MM.1S (cell line): ENCODE measurements around the gene A3GALT2.

Source experiments
- DNase-seq: peaks from one replicate; pipeline ENCODE4 v3.0.0-alpha.2; 2015
- H2AFZ ChIP-seq: fragments of 300-600 bp; sonication (generic); 2 replicates; pipeline ENCODE4 v1.6.0; 2016; ENCODE audit warnings: antibody characterized with exemption, low read length
- H3F3A ChIP-seq: fragments of 300-600 bp; sonication (generic); 2 replicates; pipeline ENCODE4 v1.6.1; 2016; ENCODE audit warnings: mild to moderate bottlenecking, antibody characterized with exemption, low read length, moderate library complexity, mixed read lengths; ENCODE audit not compliant: insufficient read depth
- H3K27ac ChIP-seq: fragments of 300-600 bp; sonication (generic); 2 replicates; pipeline ENCODE4 v1.5.1; 2016; ENCODE audit warnings: mild to moderate bottlenecking, low read length
- H3K27me3 ChIP-seq: fragments of 300-600 bp; sonication (generic); replicated peaks from 2 replicates; pipeline ENCODE4 v1.6.0; 2016; ENCODE audit warnings: low read length; ENCODE audit not compliant: insufficient read depth
- H3K36me3 ChIP-seq: fragments of 300-600 bp; sonication (generic); replicated peaks from 2 replicates; pipeline ENCODE4 v1.6.1; 2016; ENCODE audit warnings: mild to moderate bottlenecking, low read length, mixed read lengths; ENCODE audit not compliant: insufficient read depth
- H3K4me1 ChIP-seq: fragments of 300-600 bp; sonication (generic); 2 replicates; pipeline ENCODE4 v1.6.1; 2016; ENCODE audit warnings: low read length, mixed read lengths
- H3K4me2 ChIP-seq: fragments of 300-600 bp; sonication (generic); 2 replicates; pipeline ENCODE4 v1.6.0; 2016; ENCODE audit warnings: low read depth, low read length
- H3K4me3 ChIP-seq: fragments of 300-600 bp; sonication (generic); 2 replicates; pipeline ENCODE4 v1.5.1; 2016; ENCODE audit warnings: low read length, mixed read lengths
- H3K79me2 ChIP-seq: fragments of 300-600 bp; sonication (generic); 2 replicates; pipeline ENCODE4 v1.6.1; 2016; ENCODE audit warnings: mixed run types, low read length, mixed read lengths
- H3K9ac ChIP-seq: fragments of 300-600 bp; sonication (generic); 2 replicates; pipeline ENCODE4 v1.6.1; 2016; ENCODE audit warnings: low read length, mixed read lengths
- H3K9me2 ChIP-seq: fragments of 300-600 bp; sonication (generic); replicated peaks from 2 replicates; pipeline ENCODE4 v1.6.1; 2016; ENCODE audit warnings: mild to moderate bottlenecking, low read length, mixed read lengths; ENCODE audit not compliant: insufficient read depth
- H3K9me3 ChIP-seq: fragments of 300-600 bp; sonication (generic); replicated peaks from 2 replicates; pipeline ENCODE4 v1.6.1; 2016; ENCODE audit warnings: mild to moderate bottlenecking, low read length, mixed read lengths; ENCODE audit not compliant: insufficient read depth
- H4K20me1 ChIP-seq: fragments of 300-600 bp; sonication (generic); 2 replicates; pipeline ENCODE4 v1.6.1; 2016; ENCODE audit warnings: mild to moderate bottlenecking, low read length, moderate library complexity, mixed read lengths; ENCODE audit not compliant: insufficient read depth
- CTCF ChIP-seq: fragments of 300-600 bp; sonication (generic); IDR thresholded peaks from 2 replicates; pipeline ENCODE4 v1.5.1; 2016; ENCODE audit warnings: antibody characterized with exemption, low read length, mixed read lengths
- EZH2 ChIP-seq: fragments of 300-600 bp; sonication (generic); optimal IDR thresholded peaks from 2 replicates; pipeline ENCODE3; 2017; ENCODE audit warnings: low read depth, mild to moderate bottlenecking, antibody characterized with exemption, low read length, mixed read lengths
- EZH2phosphoT487 ChIP-seq: fragments of 300-600 bp; sonication (generic); IDR thresholded peaks from 2 replicates; pipeline ENCODE4 v1.6.1; 2018; ENCODE audit warnings: antibody characterized with exemption, low read length

A3GALT2 gene

DNA sequence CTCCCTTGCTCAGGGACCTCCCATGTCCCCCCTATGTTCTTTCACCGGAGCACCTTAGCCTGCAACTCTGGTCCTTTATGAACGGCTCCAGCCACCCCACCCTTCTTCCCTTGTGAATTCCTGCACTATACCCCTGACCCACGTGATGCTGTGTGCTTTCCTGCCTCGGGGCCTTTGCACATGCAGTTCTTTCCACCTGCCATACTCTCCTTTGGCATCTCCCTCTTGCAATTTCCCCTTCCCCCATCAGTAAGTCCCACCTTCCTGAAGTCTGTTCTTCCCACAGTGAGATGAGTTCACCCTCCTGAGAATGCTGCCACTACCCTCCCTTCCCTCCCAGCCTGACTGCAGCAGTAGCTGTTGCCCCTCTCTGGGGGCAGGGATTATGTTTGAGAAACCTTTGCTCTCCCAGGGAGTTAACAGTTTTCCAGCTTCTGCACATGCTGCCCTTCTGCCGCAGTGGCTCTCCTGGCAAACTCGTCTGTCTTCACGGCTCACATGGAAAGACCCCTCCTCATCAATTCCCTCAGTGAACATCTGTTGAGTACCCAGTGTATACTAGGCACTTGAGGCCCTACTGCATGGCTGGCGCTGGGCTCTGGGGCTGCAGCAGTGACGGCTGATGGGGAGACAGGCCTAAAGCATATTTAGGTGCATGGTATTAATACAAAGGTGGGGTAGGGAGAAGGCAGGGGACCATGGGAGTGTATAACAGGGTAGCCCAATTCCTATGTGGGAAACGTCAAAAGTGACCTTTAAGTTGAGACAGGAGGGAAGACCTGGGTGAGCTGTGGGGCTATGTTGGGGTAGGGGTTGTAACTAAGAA, 54.9 kb downstream of the A3GALT2 start:
- no peaks in the 10 kb centered on the region for H3K9me2 ChIP-seq
- H4K20me1 ChIP-seq, result no peaks in the 10 kb centered on the region

GRCh38 chr1:33263890-33264504, 56.9 kb downstream of the A3GALT2 start:
- H3K4me2 ChIP-seq, result no peak overlapping the region
- no peak for DNase-seq
- H4K20me1 ChIP-seq, result no peaks in the 10 kb centered on the region
- H3K4me3 ChIP-seq, result no peak overlapping the region
- H3K79me2 ChIP-seq, result no peaks in the 10 kb centered on the region
- H3K27ac ChIP-seq, result no peak overlapping the region
- no peaks in the 10 kb centered on the region for H3F3A ChIP-seq
- no peaks in the 10 kb centered on the region for H3K36me3 ChIP-seq
- no peak for TF ChIP-seq CTCF
- TF ChIP-seq EZH2, result no peak
- no peak for TF ChIP-seq EZH2phosphoT487
- no peak overlapping the region for H3K9ac ChIP-seq
- H3K27me3 ChIP-seq, result no peaks in the 10 kb centered on the region
- no peaks in the 10 kb centered on the region for H3K9me3 ChIP-seq
- no peak overlapping the region for H2AFZ ChIP-seq
- H3K9me2 ChIP-seq, result no peaks in the 10 kb centered on the region
- no peaks in the 10 kb centered on the region for H3K4me1 ChIP-seq

More for the DNA sequence above, 54.9 kb downstream of the A3GALT2 start:
- H3F3A ChIP-seq, result no peaks in the 10 kb centered on the region
- no peaks in the 10 kb centered on the region for H3K36me3 ChIP-seq
- H3K4me2 ChIP-seq, result no peak overlapping the region
- TF ChIP-seq CTCF (no peak), EZH2 (no peak), EZH2phosphoT487 (no peak)
- no peak overlapping the region for H3K9ac ChIP-seq
- no peak for DNase-seq
- no peak overlapping the region for H3K4me3 ChIP-seq
- no peaks in the 10 kb centered on the region for H3K4me1 ChIP-seq
- no peaks in the 10 kb centered on the region for H3K9me3 ChIP-seq
- no peaks in the 10 kb centered on the region for H3K79me2 ChIP-seq
- no peak overlapping the region for H3K27ac ChIP-seq
- no peak overlapping the region for H2AFZ ChIP-seq
- no peaks in the 10 kb centered on the region for H3K27me3 ChIP-seq

- TF ChIP-seq EZH2phosphoT487 (no peak), CTCF (no peak), EZH2 (no peak)
- H2AFZ ChIP-seq, result no peak overlapping the region
- no peaks in the 10 kb centered on the region for H3K4me1 ChIP-seq
- H3K27me3 ChIP-seq, result no peaks in the 10 kb centered on the region
- H3K4me2 ChIP-seq, result no peak overlapping the region
- H3K36me3 ChIP-seq, result no peaks in the 10 kb centered on the region
- H3F3A ChIP-seq, result no peaks in the 10 kb centered on the region
- H4K20me1 ChIP-seq, result no peaks in the 10 kb centered on the region
- H3K27ac ChIP-seq, result no peak overlapping the region
- DNase-seq, result no peak
- H3K79me2 ChIP-seq, result no peaks in the 10 kb centered on the region
- H3K9me2 ChIP-seq, result no peaks in the 10 kb centered on the region
- H3K4me3 ChIP-seq, result no peak overlapping the region
- H3K9ac ChIP-seq, result no peak overlapping the region
- H3K9me3 ChIP-seq, result no peaks in the 10 kb centered on the region
Measured at GRCh38 chr1:33261344-33261743, 59.6 kb downstream of the A3GALT2 start.
